ENCODE results near the gene STK25. TPM values are rescaled to one million over a fixed set of nuclear protein-coding genes. Genes with fewer than 3 reads are reported as not detected.

Gene STK25
- total RNA-seq, 1 donor from 2014 or later = 211 TPM

DNA sequence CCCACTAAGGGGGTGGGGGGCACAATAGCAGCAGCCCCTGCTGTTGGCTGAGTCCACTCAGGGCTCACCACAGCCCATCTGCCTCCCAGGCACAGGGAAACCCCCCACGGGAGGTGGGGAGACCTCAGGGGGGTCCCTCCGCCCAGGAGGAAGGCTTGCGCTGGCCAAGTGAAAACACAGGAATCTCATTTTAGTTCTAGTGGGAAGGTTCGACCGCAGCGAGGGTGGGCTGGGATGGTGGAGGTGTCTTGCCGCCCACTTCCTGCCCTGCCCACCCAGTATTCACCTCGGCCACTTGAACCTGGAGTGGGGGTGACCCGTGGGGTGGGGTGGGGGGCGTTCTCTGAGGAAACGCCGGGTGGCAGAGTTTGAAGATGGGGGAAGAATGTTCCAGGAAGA is 43.2 kb upstream of the STK25 start:
- Histone ChIP-seq H3K9ac (ENCODE audit: low read length) (no peak overlapping the region), H4K20me1 (ENCODE audit: insufficient read depth, low read length) (no peaks in the 10 kb centered on the region), H3K27me3 (ENCODE audit: insufficient read depth, low read length) (no peaks in the 10 kb centered on the region), H2AFZ (ENCODE audit: low read depth, low read length) (no peak overlapping the region), H3K4me3 (ENCODE audit: insufficient read depth, low read depth, low read length) (no peak overlapping the region), H3K36me3 (ENCODE audit: insufficient read depth, low read length) (no peaks in the 10 kb centered on the region), H3K79me2 (ENCODE audit: insufficient read depth, low read length) (no peaks in the 10 kb centered on the region), H3K27ac (ENCODE audit: low read depth, low read length) (no peak overlapping the region), H3K9me3 (ENCODE audit: insufficient read depth, low read depth, low read length) (no peaks in the 10 kb centered on the region), H3K4me2 (ENCODE audit: low read length) (no peak overlapping the region), H3K4me1 (ENCODE audit: insufficient read depth, low read length) (peaks cover 15% of the 10 kb centered on the region)
- no peaks in the 10 kb centered on the region for H3K9me3 Mint-ChIP-seq (ENCODE audit: unreplicated experiment)
- FAIRE-seq (no peak), DNase-seq (ENCODE audit: low read depth) (no peak)
- H3K27ac Mint-ChIP-seq (ENCODE audit: unreplicated experiment) = no peak overlapping the region
- peaks cover 10% of the 10 kb centered on the region for H3K4me1 Mint-ChIP-seq (ENCODE audit: low read depth, unreplicated experiment)
- peaks cover 4% of the 10 kb centered on the region for H3K36me3 Mint-ChIP-seq (ENCODE audit: low read depth, unreplicated experiment)
- no peak overlapping the region for H3K4me3 Mint-ChIP-seq (ENCODE audit: unreplicated experiment)
- no peak for TF ChIP-seq CTCF (IDR thresholded peaks at IDR 0.05; ENCODE audit: insufficient read depth, low read depth, low read length)
- no peak for TF ChIP-seq EZH2 (IDR thresholded peaks at IDR 0.05; ENCODE audit: insufficient read depth, low read length)
- H3K27me3 Mint-ChIP-seq (ENCODE audit: low read depth, unreplicated experiment) = peaks cover 5% of the 10 kb centered on the region

DNA sequence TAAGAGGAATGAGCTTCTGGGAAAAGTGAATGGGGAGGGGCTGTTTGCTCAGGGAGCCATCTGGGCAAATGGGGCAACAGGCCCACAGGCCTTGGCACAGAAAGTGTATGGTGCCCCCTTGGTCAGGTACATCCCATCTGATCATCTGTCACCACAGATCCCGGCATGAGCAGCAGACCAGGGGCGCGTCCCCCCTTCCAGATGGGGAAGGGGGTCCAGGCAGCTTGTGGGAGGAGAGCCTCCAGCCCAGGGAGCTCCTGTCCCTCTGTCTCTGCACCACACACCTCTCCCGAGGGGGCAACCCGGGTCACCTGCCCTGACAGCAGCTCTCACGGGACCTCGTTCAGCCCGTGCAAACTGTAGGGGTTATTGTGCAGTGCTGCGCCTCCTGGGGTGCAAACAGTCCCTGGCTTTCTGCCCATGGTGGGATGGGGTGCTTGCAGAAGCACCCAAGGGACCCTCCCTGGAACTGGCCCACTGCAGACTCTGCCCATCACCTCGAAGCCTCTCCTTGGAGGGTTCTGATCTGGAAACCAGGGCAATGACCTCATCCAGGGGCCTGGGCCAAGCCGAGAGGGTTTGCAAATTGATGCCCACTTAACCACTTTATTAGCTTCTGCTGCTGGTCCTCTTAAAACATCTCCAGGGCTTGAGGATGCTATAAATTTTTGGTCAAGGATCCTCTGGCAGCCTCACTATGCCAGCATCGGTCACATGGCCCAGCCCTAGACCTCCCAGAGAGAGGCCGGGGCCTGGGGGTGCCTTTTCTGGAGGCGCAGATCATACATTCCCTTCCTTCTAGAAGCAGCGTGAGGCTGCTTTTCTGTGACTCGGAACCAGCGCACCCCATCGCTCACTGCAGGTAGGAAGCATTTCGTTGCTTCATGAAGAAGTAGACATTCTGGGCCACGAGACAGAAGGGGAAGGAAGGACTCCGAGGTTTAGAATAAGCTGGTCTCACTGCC is 42.5 kb upstream of the STK25 start:
- Histone ChIP-seq H3K9ac (ENCODE audit: low read length) (no peak overlapping the region), H3K27me3 (ENCODE audit: insufficient read depth, low read length) (no peaks in the 10 kb centered on the region), H3K4me3 (ENCODE audit: insufficient read depth, low read depth, low read length) (no peak overlapping the region), H4K20me1 (ENCODE audit: insufficient read depth, low read length) (no peaks in the 10 kb centered on the region), H3K27ac (ENCODE audit: low read depth, low read length) (no peak overlapping the region), H3K4me2 (ENCODE audit: low read length) (no peak overlapping the region), H2AFZ (ENCODE audit: low read depth, low read length) (no peak overlapping the region), H3K36me3 (ENCODE audit: insufficient read depth, low read length) (no peaks in the 10 kb centered on the region), H3K9me3 (ENCODE audit: insufficient read depth, low read depth, low read length) (no peaks in the 10 kb centered on the region), H3K4me1 (ENCODE audit: insufficient read depth, low read length) (peaks cover 22% of the 10 kb centered on the region), H3K79me2 (ENCODE audit: insufficient read depth, low read length) (no peaks in the 10 kb centered on the region)
- Mint-ChIP-seq H3K27me3 (ENCODE audit: low read depth, unreplicated experiment) (peaks cover 5% of the 10 kb centered on the region), H3K9me3 (ENCODE audit: unreplicated experiment) (no peaks in the 10 kb centered on the region), H3K4me1 (ENCODE audit: low read depth, unreplicated experiment) (peaks cover 10% of the 10 kb centered on the region), H3K27ac (ENCODE audit: unreplicated experiment) (no peak overlapping the region), H3K4me3 (ENCODE audit: unreplicated experiment) (no peak overlapping the region), H3K36me3 (ENCODE audit: low read depth, unreplicated experiment) (peaks cover 4% of the 10 kb centered on the region)
- DNase-seq (ENCODE audit: low read depth) (no peak), FAIRE-seq (no peak)
- no peak for TF ChIP-seq EZH2 (IDR thresholded peaks at IDR 0.05; ENCODE audit: insufficient read depth, low read length)
- TF ChIP-seq CTCF (IDR thresholded peaks at IDR 0.05; ENCODE audit: insufficient read depth, low read depth, low read length) = no peak

GRCh38 chr2:241548451-241548835 is 40.1 kb upstream of the STK25 start:
- no peak overlapping the region for H3K4me2 ChIP-seq (ENCODE audit: low read length)
- Mint-ChIP-seq H3K4me3 (ENCODE audit: unreplicated experiment) (no peak overlapping the region), H3K36me3 (ENCODE audit: low read depth, unreplicated experiment) (peaks cover 4% of the 10 kb centered on the region), H3K27me3 (ENCODE audit: low read depth, unreplicated experiment) (peaks cover 2% of the 10 kb centered on the region), H3K9me3 (ENCODE audit: unreplicated experiment) (no peaks in the 10 kb centered on the region), H3K4me1 (ENCODE audit: low read depth, unreplicated experiment) (peaks cover 12% of the 10 kb centered on the region), H3K27ac (ENCODE audit: unreplicated experiment) (no peak overlapping the region)
- no peak overlapping the region for H2AFZ ChIP-seq (ENCODE audit: low read depth, low read length)
- H3K9ac ChIP-seq (ENCODE audit: low read length) = no peak overlapping the region
- DNase-seq (ENCODE audit: low read depth) (no peak), FAIRE-seq (no peak)
- no peaks in the 10 kb centered on the region for H4K20me1 ChIP-seq (ENCODE audit: insufficient read depth, low read length)
- no peaks in the 10 kb centered on the region for H3K79me2 ChIP-seq (ENCODE audit: insufficient read depth, low read length)
- no peaks in the 10 kb centered on the region for H3K36me3 ChIP-seq (ENCODE audit: insufficient read depth, low read length)
- no peak overlapping the region for H3K4me3 ChIP-seq (ENCODE audit: insufficient read depth, low read depth, low read length)
- H3K4me1 ChIP-seq (ENCODE audit: insufficient read depth, low read length) = peaks cover 37% of the 10 kb centered on the region
- TF ChIP-seq EZH2 (IDR thresholded peaks at IDR 0.05; ENCODE audit: insufficient read depth, low read length) = no peak
- TF ChIP-seq CTCF (IDR thresholded peaks at IDR 0.05; ENCODE audit: insufficient read depth, low read depth, low read length) = no peak
- no peak overlapping the region for H3K27ac ChIP-seq (ENCODE audit: low read depth, low read length)
- no peaks in the 10 kb centered on the region for H3K9me3 ChIP-seq (ENCODE audit: insufficient read depth, low read depth, low read length)
- no peaks in the 10 kb centered on the region for H3K27me3 ChIP-seq (ENCODE audit: insufficient read depth, low read length)
